Ishikawa (cell line): ENCODE data around the gene PAEP.

ENCODE experiments used
- CEBPB ChIP-seq: IDR thresholded peaks from 2 replicates; pipeline ENCODE4 v1.6.1; 2012
- CREB1 ChIP-seq: IDR thresholded peaks from 2 replicates; pipeline ENCODE4 v1.6.1; 2012; ENCODE audit warnings: low read depth
- EGR1 ChIP-seq: IDR thresholded peaks from 2 replicates; pipeline ENCODE4 v1.6.1; 2012
- EP300 ChIP-seq: IDR thresholded peaks from 2 replicates; pipeline ENCODE4 v1.6.1; 2012; ENCODE audit warnings: borderline replicate concordance
- FOXM1 ChIP-seq: IDR thresholded peaks from 2 replicates; pipeline ENCODE4 v1.6.1; 2012; ENCODE audit warnings: low read depth, borderline replicate concordance
- MAX ChIP-seq: IDR thresholded peaks from 2 replicates; pipeline ENCODE4 v1.6.1; 2012
- NFIC ChIP-seq: IDR thresholded peaks from 2 replicates; pipeline ENCODE4 v1.6.1; 2012
- RAD21 ChIP-seq: IDR thresholded peaks from 2 replicates; pipeline ENCODE4 v1.6.1; 2012; ENCODE audit warnings: low read depth
- REST ChIP-seq: IDR thresholded peaks from 2 replicates; pipeline ENCODE4 v1.6.1; 2012; ENCODE audit warnings: low read depth, mild to moderate bottlenecking
- TAF1 ChIP-seq: IDR thresholded peaks from 2 replicates; pipeline ENCODE4 v1.6.1; 2012; ENCODE audit warnings: low read depth, mild to moderate bottlenecking
- TCF12 ChIP-seq: IDR thresholded peaks from 2 replicates; pipeline ENCODE4 v1.6.1; 2012; ENCODE audit warnings: low read depth
- TEAD4 ChIP-seq: IDR thresholded peaks from 2 replicates; pipeline ENCODE4 v1.6.1; 2012
- USF1 ChIP-seq: IDR thresholded peaks from 2 replicates; pipeline ENCODE4 v1.6.1; 2012
- YY1 ChIP-seq: IDR thresholded peaks from 2 replicates; pipeline ENCODE4 v1.6.1; 2012; ENCODE audit warnings: low read depth
- ZBTB7A ChIP-seq: IDR thresholded peaks from 2 replicates; pipeline ENCODE4 v1.6.1; 2012; ENCODE audit warnings: low read depth

Gene PAEP

GRCh38 chr9:135517407-135517822, 44.1 kb upstream of the PAEP start:
- no peak for TF ChIP-seq USF1
- no peak for TF ChIP-seq EP300
- no peak for TF ChIP-seq EGR1
- no peak for TF ChIP-seq NFIC
- TF ChIP-seq TAF1, result no peak
- TF ChIP-seq CREB1, result no peak
- no peak for TF ChIP-seq YY1
- TF ChIP-seq REST, result no peak
- no peak for TF ChIP-seq MAX
- TF ChIP-seq FOXM1, result no peak
- no peak for TF ChIP-seq TEAD4
- no peak for TF ChIP-seq ZBTB7A
- no peak for TF ChIP-seq TCF12

GRCh38 chr9:135519179-135519971, 42.2 kb upstream of the PAEP start:
- TF ChIP-seq EP300, result no peak
- no peak for TF ChIP-seq TCF12
- no peak for TF ChIP-seq REST
- TF ChIP-seq EGR1, result no peak
- no peak for TF ChIP-seq MAX
- no peak for TF ChIP-seq YY1
- TF ChIP-seq RAD21, result no peak
- TF ChIP-seq TAF1, result no peak
- no peak for TF ChIP-seq CREB1
- TF ChIP-seq NFIC, result no peak
- TF ChIP-seq USF1, result no peak
- no peak for TF ChIP-seq TEAD4
- no peak for TF ChIP-seq CEBPB

GRCh38 chr9:135520916-135521607, 40.5 kb upstream of the PAEP start, which contains the start of gene LCN1:
TSS of gene LCN1 (plus strand) at chr9:135521440. CDS start at chr9:135521498, 58 bp downstream.
- TF ChIP-seq EGR1 (no peak), NFIC (no peak), REST (no peak), EP300 (no peak)

- TF ChIP-seq USF1, result no peak
- no peak for TF ChIP-seq TEAD4
- no peak for TF ChIP-seq REST
- TF ChIP-seq TAF1, result no peak
- TF ChIP-seq RAD21, result no peak
- TF ChIP-seq TCF12, result no peak
- no peak for TF ChIP-seq EGR1
- no peak for TF ChIP-seq ZBTB7A
- TF ChIP-seq NFIC, result no peak
- no peak for TF ChIP-seq CEBPB
- TF ChIP-seq FOXM1, result no peak
- TF ChIP-seq YY1, result no peak
- TF ChIP-seq MAX, result no peak
- no peak for TF ChIP-seq CREB1
- no peak for TF ChIP-seq EP300
Observed at GRCh38 chr9:135521608-135522095, 39.9 kb upstream of the PAEP start.
